Peyer's patch (tissue), 4 donors: ENCODE measurements around the gene ZC3H18.

Source experiments
- POLR2A ChIP-seq, 2 donors: fragments of 450-650 bp; IDR thresholded peaks; one replicate each; pipeline ENCODE4 v1.5.1; 2017; ENCODE audit warnings: antibody characterized with exemption in 2 of 2, mild to moderate bottlenecking in 2 of 2, moderate library complexity in 2 of 2
- TF ChIP-seq, protein P1 (sequence below), 6 experiments: fragments of 450-650 bp in 4 of 6; fragments of 200-600 bp in 2 of 6; sonication (generic) in 1 of 6; IDR thresholded peaks; one replicate each; pipeline ENCODE4 v1.5.1; 2017 to 2019; ENCODE audit warnings: antibody characterized with exemption in 6 of 6, mild to moderate bottlenecking in 3 of 6, moderate library complexity in 1 of 6

DNA sequence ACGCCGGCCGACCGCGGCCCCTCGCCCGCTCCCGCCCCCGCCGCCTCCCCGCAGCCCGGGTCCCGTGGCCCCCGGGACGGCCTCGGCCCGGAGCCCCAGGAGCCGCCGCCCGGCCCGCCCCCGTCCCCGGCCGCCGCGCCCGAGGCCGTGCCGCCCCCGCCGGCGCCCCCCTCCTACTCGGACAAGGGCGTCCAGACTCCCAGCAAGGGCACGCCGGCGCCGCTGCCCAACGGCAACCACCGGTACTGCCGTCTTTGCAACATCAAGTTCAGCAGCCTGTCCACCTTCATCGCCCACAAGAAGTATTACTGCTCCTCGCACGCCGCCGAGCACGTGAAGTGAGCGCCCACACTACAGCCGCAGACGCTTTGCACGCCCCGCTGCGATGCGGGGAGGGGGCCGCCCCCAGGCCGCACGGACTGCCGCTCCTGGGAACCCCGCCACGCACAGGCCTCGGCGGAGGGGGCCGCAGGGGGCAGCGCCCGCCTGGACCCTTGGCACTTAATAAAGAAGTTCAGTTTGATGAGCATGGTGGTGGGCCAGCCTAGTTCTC is 35.5 kb upstream of the ZC3H18 start:
- TF ChIP-seq, protein P1, sequence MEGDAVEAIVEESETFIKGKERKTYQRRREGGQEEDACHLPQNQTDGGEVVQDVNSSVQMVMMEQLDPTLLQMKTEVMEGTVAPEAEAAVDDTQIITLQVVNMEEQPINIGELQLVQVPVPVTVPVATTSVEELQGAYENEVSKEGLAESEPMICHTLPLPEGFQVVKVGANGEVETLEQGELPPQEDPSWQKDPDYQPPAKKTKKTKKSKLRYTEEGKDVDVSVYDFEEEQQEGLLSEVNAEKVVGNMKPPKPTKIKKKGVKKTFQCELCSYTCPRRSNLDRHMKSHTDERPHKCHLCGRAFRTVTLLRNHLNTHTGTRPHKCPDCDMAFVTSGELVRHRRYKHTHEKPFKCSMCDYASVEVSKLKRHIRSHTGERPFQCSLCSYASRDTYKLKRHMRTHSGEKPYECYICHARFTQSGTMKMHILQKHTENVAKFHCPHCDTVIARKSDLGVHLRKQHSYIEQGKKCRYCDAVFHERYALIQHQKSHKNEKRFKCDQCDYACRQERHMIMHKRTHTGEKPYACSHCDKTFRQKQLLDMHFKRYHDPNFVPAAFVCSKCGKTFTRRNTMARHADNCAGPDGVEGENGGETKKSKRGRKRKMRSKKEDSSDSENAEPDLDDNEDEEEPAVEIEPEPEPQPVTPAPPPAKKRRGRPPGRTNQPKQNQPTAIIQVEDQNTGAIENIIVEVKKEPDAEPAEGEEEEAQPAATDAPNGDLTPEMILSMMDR (IDR thresholded peaks at IDR 0.05) = peak in 1 of 6 experiments; percentile 3
- TF ChIP-seq POLR2A (IDR thresholded peaks at IDR 0.05) = no peak
